ENCODE results near the gene GPRC5B. TPM values are rescaled to one million over a fixed set of nuclear protein-coding genes. Genes with fewer than 3 reads are reported as not detected.

Gene GPRC5B
- total and polyA plus RNA-seq, 2 of the 8 experiments (the other 6 are each of a cell fraction or from before 2014, with no cell fraction given): 106 to 160 TPM

DNA sequence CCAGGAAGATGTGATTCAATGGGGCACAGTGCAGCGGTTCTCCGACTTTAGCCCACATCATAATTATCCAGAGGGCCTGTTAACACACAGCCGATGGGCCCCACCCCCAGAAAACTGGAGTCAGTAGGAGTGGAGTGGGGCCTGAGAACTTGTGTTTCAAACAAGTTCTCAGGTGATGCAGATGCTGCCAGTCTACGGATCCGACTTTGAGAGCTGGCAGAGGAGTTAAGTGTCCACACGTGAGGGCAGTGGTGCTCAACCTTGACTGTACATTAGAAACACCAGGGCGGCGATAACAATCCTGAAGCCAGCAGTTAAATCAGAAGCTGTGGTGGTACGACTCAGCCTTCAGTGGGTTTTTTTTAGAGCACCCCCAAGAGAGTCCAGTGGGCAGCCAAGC is 75.0 kb downstream of the GPRC5B start (continued):
- TF ChIP-seq ATF3 (IDR thresholded peaks at IDR 0.05; ENCODE audit: insufficient read depth, low read depth, low read length): no peak
- no peak for TF ChIP-seq CTCF (IDR thresholded peaks at IDR 0.05; ENCODE audit: control extremely low read depth in 1 of 3, insufficient read depth in 1 of 3, low read depth in 1 of 3, low read length in 3 of 3)
- no peak for TF ChIP-seq BCL11A (IDR thresholded peaks at IDR 0.05; ENCODE audit: low read depth in 2 of 2, low read length in 2 of 2)
- TF ChIP-seq HDAC6 (IDR thresholded peaks at IDR 0.05; ENCODE audit: low read depth, low read length): no peak
- TF ChIP-seq BRCA1 (IDR thresholded peaks at IDR 0.05; ENCODE audit: low read depth, low read length): no peak
